Measurements from ENCODE around the gene ACKR2.

DNA sequence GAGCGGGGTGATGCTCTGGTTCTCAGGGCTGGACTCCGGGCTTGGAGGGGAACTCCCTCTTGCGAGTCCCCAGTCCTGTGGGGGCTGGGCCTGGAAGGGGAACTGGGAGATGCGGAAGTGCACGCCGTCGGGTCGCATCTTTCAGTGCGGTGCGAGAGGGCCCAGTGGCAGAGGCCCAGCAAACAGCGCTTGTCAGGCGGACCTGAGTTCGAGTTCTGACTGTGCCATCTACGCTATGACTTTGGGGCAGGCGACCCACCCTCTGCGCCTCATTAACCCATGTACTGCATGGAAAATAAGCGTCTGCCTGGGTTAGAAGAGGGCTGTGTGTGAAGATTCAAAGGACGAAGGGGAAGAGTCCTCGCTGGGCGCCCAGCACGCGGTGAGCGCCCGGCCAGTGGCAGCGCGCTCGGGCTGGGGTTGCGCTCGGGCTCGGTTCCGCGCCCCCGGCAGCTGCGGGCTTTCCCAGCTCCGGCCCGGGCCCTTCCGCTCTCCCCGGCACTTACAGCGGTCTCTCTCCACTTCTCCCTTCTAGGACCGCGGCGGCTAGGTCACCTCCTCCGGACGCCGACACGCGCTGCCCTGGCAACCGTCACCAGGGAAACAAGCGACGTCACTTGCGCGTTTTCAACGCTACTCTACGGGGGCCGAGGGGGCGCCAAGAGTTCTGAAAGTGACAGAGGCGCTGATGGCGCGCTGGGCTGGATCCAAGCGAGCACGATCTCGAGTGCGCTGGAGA is 36.4 kb upstream of the ACKR2 start, which contains the start of gene CCDC13:
- TF ChIP-seq CTCF (IDR thresholded peaks at IDR 0.05) (no peak), POLR2AphosphoS5 (IDR thresholded peaks at IDR 0.05) (peak; percentile 72 to 94 (median 89))

All from stomach (tissue), 4 donors.